ENCODE data around the gene SNAPC4.

SNAPC4 gene

DNA sequence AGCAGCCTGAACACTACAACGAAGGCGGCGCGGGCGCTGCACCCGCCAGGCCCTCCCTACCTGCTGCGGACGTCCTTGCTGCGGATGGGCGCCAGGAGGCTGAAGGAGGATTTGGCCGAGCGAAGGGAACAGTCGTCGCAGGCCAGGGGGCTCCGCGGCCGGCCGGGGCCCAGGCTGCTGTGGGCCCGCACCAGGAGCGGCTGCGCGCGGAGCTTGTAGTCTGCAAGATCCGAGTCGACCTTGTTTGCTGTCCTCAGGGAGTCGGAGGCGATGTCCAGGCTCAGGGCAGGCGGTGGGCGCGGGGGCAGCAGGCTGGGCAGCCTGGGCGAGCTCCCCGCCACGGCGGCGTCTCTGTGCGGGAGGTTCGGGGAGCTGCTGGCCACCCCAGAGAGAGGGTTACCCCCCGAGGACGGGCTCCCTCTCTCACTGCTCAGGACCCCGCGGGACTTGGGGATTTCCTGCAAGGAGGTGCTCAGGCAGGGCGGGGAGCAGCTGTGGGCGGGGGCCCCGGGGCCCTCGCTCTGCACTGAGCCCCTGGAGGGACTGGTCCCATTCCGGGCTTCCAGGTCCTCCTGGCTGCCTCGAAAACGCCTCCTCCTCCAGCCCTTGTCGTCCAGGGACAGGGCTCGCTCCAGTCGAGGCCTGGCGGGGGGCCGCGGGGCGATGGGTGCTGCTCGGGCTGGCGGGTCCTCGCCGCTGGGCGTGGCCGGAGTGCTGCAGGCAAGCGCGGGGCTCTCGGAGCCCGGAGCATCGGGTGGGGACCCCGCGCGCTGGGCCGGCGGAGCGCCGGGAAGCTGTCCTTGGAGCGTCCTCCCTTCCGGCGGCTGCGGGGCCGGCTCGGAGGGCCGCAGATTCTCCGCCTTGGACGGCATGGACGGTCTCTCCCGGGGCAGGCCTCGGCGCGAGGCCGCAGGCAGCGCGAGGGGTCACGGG, 38.8 kb upstream of the SNAPC4 start:
- Histone ChIP-seq H3K27ac (ENCODE audit: insufficient read depth in 1 of 2, low read depth in 1 of 2, low read length in 2 of 2, poor library complexity in 1 of 2, severe bottlenecking in 2 of 2) (peak overlapping the region in 1 of 2 experiments; percentile 74), H3K4me1 (ENCODE audit: control extremely low read depth in 1 of 4, control insufficient read depth in 4 of 4, insufficient read depth in 4 of 4, low read length in 3 of 4) (peaks cover 0 to 26% (median 22%) of the 10 kb centered on the region in 4 experiments), H3K9me3 (ENCODE audit: control extremely low read depth in 1 of 5, control insufficient read depth in 4 of 5, insufficient read depth in 2 of 5, low read depth in 1 of 5, low read length in 4 of 5) (no peaks in the 10 kb centered on the region), H3K4me3 (ENCODE audit: control insufficient read depth in 1 of 7, extremely low read depth in 1 of 7, insufficient read depth in 4 of 7, low read depth in 2 of 7, low read length in 6 of 7) (peak overlapping the region; percentile 67 to 85 (median 83)), H3K27me3 (replicated peaks in 2 of 5; ENCODE audit: control insufficient read depth in 4 of 5, insufficient read depth in 5 of 5, low read length in 4 of 5) (no peaks in the 10 kb centered on the region), H3K36me3 (ENCODE audit: control insufficient read depth in 4 of 4, insufficient read depth in 4 of 4, low read length in 3 of 4) (peaks cover under 1 to 50% (median 35%) of the 10 kb centered on the region in 4 experiments)
- CTCF ChIA-PET = interaction anchor here (1.0 to 1.1 kb wide), 2 partner anchors 21 to 26 kb away, joined by 3 read pairs; no protein-coding TSS in a partner anchor
- DNase-seq = peak in 2 of 3 donors; percentile 50 to 51
- 1% methylated on average over 76 of the region's 91 CpGs for WGBS (ENCODE audit: insufficient coverage)
- POLR2A ChIA-PET = no interaction called here

- POLR2A ChIA-PET = no interaction called here
- 51% methylated on average over 25 of the region's 37 CpGs for WGBS (ENCODE audit: insufficient coverage)
These were observed 38.0 kb upstream of the SNAPC4 start for GRCh38 chr9:136437839-136438547.

DNA sequence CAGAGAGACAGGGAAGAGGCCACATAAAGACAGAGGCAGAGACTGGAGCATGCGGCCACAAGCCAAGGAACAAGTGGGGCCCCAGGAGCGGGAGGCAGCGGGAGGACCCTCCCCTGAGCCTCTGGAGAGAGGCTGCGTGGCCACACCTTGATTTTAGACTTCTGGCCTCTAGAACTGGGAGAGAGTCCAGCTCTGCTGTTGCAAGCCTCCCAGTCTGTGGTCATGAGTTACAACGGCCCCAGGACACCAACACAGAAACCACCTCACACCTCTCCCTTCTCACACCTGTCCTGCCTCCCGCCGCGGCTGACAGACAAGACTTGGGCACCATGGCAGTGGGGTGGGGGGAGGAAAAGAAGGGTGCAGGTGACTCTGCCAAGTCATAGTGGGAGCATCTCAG, 37.5 kb upstream of the SNAPC4 start:
- POLR2A ChIA-PET = no interaction called here
- WGBS (ENCODE audit: insufficient coverage) = 98% methylated on average over 4 of the region's 8 CpGs
- no peaks in the 10 kb centered on the region for H3K9me3 ChIP-seq (ENCODE audit: control extremely low read depth in 1 of 5, control insufficient read depth in 4 of 5, insufficient read depth in 2 of 5, low read depth in 1 of 5, low read length in 4 of 5)
- DNase-seq = no peak
- H3K27me3 ChIP-seq (replicated peaks in 2 of 5; ENCODE audit: control insufficient read depth in 4 of 5, insufficient read depth in 5 of 5, low read length in 4 of 5) = no peaks in the 10 kb centered on the region
- H3K36me3 ChIP-seq (ENCODE audit: control insufficient read depth in 4 of 4, insufficient read depth in 4 of 4, low read length in 3 of 4) = peaks cover 0 to 48% (median 36%) of the 10 kb centered on the region in 4 experiments
- peaks cover 0 to 26% (median 22%) of the 10 kb centered on the region in 4 experiments for H3K4me1 ChIP-seq (ENCODE audit: control extremely low read depth in 1 of 4, control insufficient read depth in 4 of 4, insufficient read depth in 4 of 4, low read length in 3 of 4)
- H3K27ac ChIP-seq (ENCODE audit: insufficient read depth in 1 of 2, low read depth in 1 of 2, low read length in 2 of 2, poor library complexity in 1 of 2, severe bottlenecking in 2 of 2) = no peak overlapping the region
- CTCF ChIA-PET = interaction anchor here (1.0 kb wide), 1 partner anchor 12 kb away, joined by 3 read pairs; no protein-coding TSS in a partner anchor
- peak overlapping the region in 1 of 7 experiments; percentile 23 for H3K4me3 ChIP-seq (ENCODE audit: control insufficient read depth in 1 of 7, extremely low read depth in 1 of 7, insufficient read depth in 4 of 7, low read depth in 2 of 7, low read length in 6 of 7)

More at GRCh38 chr9:136437839-136438547, 38.0 kb upstream of the SNAPC4 start:
- H3K9me3 ChIP-seq (ENCODE audit: control extremely low read depth in 1 of 5, control insufficient read depth in 4 of 5, insufficient read depth in 2 of 5, low read depth in 1 of 5, low read length in 4 of 5) = no peaks in the 10 kb centered on the region
- H3K36me3 ChIP-seq (ENCODE audit: control insufficient read depth in 4 of 4, insufficient read depth in 4 of 4, low read length in 3 of 4) = peaks cover 0 to 48% (median 35%) of the 10 kb centered on the region in 4 experiments
- peak overlapping the region; percentile 67 to 85 (median 83) for H3K4me3 ChIP-seq (ENCODE audit: control insufficient read depth in 1 of 7, extremely low read depth in 1 of 7, insufficient read depth in 4 of 7, low read depth in 2 of 7, low read length in 6 of 7)
- CTCF ChIA-PET = interaction anchor here (1.0 to 1.1 kb wide), 2 partner anchors 20 to 26 kb away, joined by 3 read pairs; no protein-coding TSS in a partner anchor
- DNase-seq = no peak
- H3K27ac ChIP-seq (ENCODE audit: insufficient read depth in 1 of 2, low read depth in 1 of 2, low read length in 2 of 2, poor library complexity in 1 of 2, severe bottlenecking in 2 of 2) = peak overlapping the region in 1 of 2 experiments; percentile 74
- H3K27me3 ChIP-seq (replicated peaks in 2 of 5; ENCODE audit: control insufficient read depth in 4 of 5, insufficient read depth in 5 of 5, low read length in 4 of 5) = no peaks in the 10 kb centered on the region
- H3K4me1 ChIP-seq (ENCODE audit: control extremely low read depth in 1 of 4, control insufficient read depth in 4 of 4, insufficient read depth in 4 of 4, low read length in 3 of 4) = peaks cover 0 to 26% (median 22%) of the 10 kb centered on the region in 4 experiments

DNA sequence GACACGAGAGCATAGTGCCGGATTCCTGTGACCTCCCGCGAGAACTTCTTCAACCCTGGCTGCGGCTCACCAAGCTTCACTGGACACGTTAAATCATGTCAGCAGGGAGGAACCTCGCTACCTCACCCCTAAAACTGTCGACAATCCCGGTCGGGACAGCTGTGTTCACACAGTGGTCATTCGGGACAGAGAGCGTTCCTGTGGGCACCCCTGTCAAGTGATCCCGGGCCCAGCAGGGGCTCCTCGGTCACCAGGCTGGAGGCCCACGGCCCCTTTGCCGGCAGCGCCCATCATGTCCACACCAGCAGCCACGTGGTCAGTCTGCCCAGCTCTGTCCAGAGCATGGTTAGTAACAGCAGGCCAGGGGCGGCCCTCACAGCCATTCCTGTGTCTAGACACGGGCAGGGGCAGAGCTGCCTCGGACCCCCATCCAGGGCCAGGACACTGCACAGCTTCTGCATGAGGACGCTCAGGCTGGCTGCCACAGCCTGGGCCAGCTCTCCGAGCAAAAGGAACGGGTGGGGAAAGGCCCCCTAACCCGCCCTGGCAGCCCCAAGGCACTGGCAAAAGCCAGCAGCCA, 36.2 kb upstream of the SNAPC4 start:
- Histone ChIP-seq H3K9me3 (ENCODE audit: control extremely low read depth in 1 of 5, control insufficient read depth in 4 of 5, insufficient read depth in 2 of 5, low read depth in 1 of 5, low read length in 4 of 5) (no peaks in the 10 kb centered on the region), H3K4me1 (ENCODE audit: control extremely low read depth in 1 of 4, control insufficient read depth in 4 of 4, insufficient read depth in 4 of 4, low read length in 3 of 4) (peaks cover 0 to 26% (median 22%) of the 10 kb centered on the region in 4 experiments), H3K36me3 (ENCODE audit: control insufficient read depth in 4 of 4, insufficient read depth in 4 of 4, low read length in 3 of 4) (peaks cover 0 to 42% (median 28%) of the 10 kb centered on the region in 4 experiments), H3K27me3 (replicated peaks in 2 of 5; ENCODE audit: control insufficient read depth in 4 of 5, insufficient read depth in 5 of 5, low read length in 4 of 5) (no peaks in the 10 kb centered on the region), H3K27ac (ENCODE audit: insufficient read depth in 1 of 2, low read depth in 1 of 2, low read length in 2 of 2, poor library complexity in 1 of 2, severe bottlenecking in 2 of 2) (no peak overlapping the region), H3K4me3 (ENCODE audit: control insufficient read depth in 1 of 7, extremely low read depth in 1 of 7, insufficient read depth in 4 of 7, low read depth in 2 of 7, low read length in 6 of 7) (no peak overlapping the region)
- DNase-seq = no peak
- 94% methylated on average over 25 of the region's 25 CpGs for WGBS (ENCODE audit: insufficient coverage)
- ChIA-PET POLR2A (no interaction called here), CTCF (interaction anchor here (1.5 to 1.8 kb wide), 2 partner anchors 9 to 12 kb away, joined by 3 to 4 read pairs; no protein-coding TSS in a partner anchor)

DNA sequence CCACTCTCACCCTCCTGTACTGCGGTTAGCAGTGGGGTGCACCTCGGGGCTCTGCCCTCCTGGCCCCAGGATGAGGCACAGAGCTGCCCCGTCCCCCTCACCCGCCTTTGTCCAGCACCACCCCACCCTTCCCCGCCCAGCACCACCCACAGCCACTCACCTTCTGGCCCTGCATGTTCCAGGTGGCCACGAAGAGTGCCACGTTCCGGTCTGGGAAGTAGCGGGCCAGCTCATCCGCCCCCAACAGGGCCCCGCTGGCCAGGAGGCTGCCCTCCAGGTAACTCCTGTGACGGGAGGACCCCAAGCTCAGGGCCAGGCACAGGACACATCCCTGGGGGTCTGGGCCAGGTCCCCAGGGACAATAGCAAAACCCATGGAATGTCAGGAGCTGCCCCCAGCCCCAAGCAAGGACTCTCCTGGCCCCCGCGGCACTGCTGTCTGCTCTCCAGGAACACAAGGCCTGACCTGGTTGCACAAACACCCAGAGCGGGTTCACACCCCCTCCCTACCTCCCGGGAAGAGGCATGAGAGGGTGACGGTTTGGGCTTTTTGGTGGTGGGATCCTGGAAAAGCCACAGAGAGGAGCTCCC, 34.7 kb upstream of the SNAPC4 start:
- Histone ChIP-seq H3K9me3 (ENCODE audit: control extremely low read depth in 1 of 5, control insufficient read depth in 4 of 5, insufficient read depth in 2 of 5, low read depth in 1 of 5, low read length in 4 of 5) (no peaks in the 10 kb centered on the region), H3K36me3 (ENCODE audit: control insufficient read depth in 4 of 4, insufficient read depth in 4 of 4, low read length in 3 of 4) (peaks cover 0 to 51% (median 35%) of the 10 kb centered on the region in 4 experiments), H3K4me3 (ENCODE audit: control insufficient read depth in 1 of 7, extremely low read depth in 1 of 7, insufficient read depth in 4 of 7, low read depth in 2 of 7, low read length in 6 of 7) (no peak overlapping the region), H3K4me1 (ENCODE audit: control extremely low read depth in 1 of 4, control insufficient read depth in 4 of 4, insufficient read depth in 4 of 4, low read length in 3 of 4) (peaks cover 0 to 23% (median 20%) of the 10 kb centered on the region in 4 experiments), H3K27ac (ENCODE audit: insufficient read depth in 1 of 2, low read depth in 1 of 2, low read length in 2 of 2, poor library complexity in 1 of 2, severe bottlenecking in 2 of 2) (no peak overlapping the region), H3K27me3 (replicated peaks in 2 of 5; ENCODE audit: control insufficient read depth in 4 of 5, insufficient read depth in 5 of 5, low read length in 4 of 5) (no peaks in the 10 kb centered on the region)
- ChIA-PET CTCF (interaction anchor here (1.0 to 1.8 kb wide), 3 partner anchors 9 to 19 kb away, joined by 3 to 4 read pairs (median 3); no protein-coding TSS in a partner anchor), POLR2A (no interaction called here)
- DNase-seq = no peak
- WGBS (ENCODE audit: insufficient coverage) = 95% methylated on average over 9 of the region's 17 CpGs

DNA sequence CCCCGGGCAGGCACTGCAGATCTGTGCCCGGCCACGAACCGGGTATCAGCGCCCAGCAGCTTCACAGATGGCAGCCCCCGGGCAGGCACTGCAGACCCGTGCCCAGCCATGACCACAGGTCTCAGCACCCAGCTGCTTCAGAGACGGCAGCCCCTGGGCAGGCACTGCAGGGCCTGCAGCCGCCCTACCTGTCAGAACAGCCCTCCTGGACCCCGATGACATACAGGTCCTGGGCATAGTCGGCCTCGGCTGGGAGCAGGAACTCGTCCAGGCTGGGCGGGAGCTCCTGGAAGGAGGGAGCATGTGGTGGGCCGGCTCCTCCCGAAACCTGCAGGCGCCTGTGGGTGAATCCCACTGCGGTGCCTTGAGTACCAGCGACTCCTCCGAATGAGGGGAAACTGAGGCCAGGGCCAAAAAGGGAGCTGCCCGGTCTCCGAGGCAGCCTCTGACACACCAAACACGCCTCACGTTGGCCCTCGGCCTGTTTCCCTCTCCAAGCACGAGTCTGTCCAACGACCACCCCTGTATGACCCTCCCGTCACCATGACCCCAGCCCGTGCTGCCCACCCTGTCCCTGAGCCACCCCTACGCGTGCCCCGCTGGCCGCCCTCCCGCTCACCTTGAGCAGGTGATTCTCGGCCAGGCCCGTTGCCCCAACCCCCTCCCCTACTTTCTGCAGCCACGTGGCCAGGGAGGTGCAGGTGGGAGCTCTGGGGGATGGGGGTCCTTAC, 34.0 kb upstream of the SNAPC4 start:
- Histone ChIP-seq H3K36me3 (ENCODE audit: control insufficient read depth in 4 of 4, insufficient read depth in 4 of 4, low read length in 3 of 4) (peaks cover 0 to 58% (median 38%) of the 10 kb centered on the region in 4 experiments), H3K9me3 (ENCODE audit: control extremely low read depth in 1 of 5, control insufficient read depth in 4 of 5, insufficient read depth in 2 of 5, low read depth in 1 of 5, low read length in 4 of 5) (no peaks in the 10 kb centered on the region), H3K4me1 (ENCODE audit: control extremely low read depth in 1 of 4, control insufficient read depth in 4 of 4, insufficient read depth in 4 of 4, low read length in 3 of 4) (peaks cover 0 to 21% (median 19%) of the 10 kb centered on the region in 4 experiments), H3K4me3 (ENCODE audit: control insufficient read depth in 1 of 7, extremely low read depth in 1 of 7, insufficient read depth in 4 of 7, low read depth in 2 of 7, low read length in 6 of 7) (no peak overlapping the region), H3K27ac (ENCODE audit: insufficient read depth in 1 of 2, low read depth in 1 of 2, low read length in 2 of 2, poor library complexity in 1 of 2, severe bottlenecking in 2 of 2) (no peak overlapping the region), H3K27me3 (replicated peaks in 2 of 5; ENCODE audit: control insufficient read depth in 4 of 5, insufficient read depth in 5 of 5, low read length in 4 of 5) (no peaks in the 10 kb centered on the region)
- ChIA-PET CTCF (interaction anchor here (1.2 kb wide), 1 partner anchor 9 kb away, joined by 3 read pairs; no protein-coding TSS in a partner anchor), POLR2A (no interaction called here)
- 97% methylated on average over 30 of the region's 37 CpGs for WGBS (ENCODE audit: insufficient coverage)
- DNase-seq = no peak

All from common myeloid progenitor, CD34-positive (primary cell).